HCT116 (cell line): ENCODE results near the gene SERPINI1. TPM values are rescaled to one million over a fixed set of nuclear protein-coding genes. Genes with fewer than 3 reads are reported as not detected.

ENCODE experiments used
- ATAC-seq: fragments of 200-7000 bp; cut with Tn5 transposase; 2 replicates; pipeline ENCODE4 v1.9.1; 2020; ENCODE audit warnings: mild to moderate bottlenecking, moderate library complexity
- BruUV-seq: library from RNA; stranded (reverse); fragments of 400-500 nt; replicated peaks from 2 replicates; lab custom pipeline; 2021; lab: Mats Ljungman, UMichigan
- CTCF ChIA-PET: fragments of 300-600 bp; sonication (Branson Sonifier 250); formaldehyde crosslinking; loops from one replicate; lab custom pipeline; 2021; ENCODE audit warnings: antibody characterized with exemption; lab: Charles Lee
- POLR2A ChIA-PET: fragments of 300-600, 350-600 bp; sonication (Branson Sonifier 250); formaldehyde crosslinking; loops from one replicate; lab custom pipeline; 2021; ENCODE audit warnings: antibody characterized with exemption; lab: Charles Lee
- RAD21 ChIA-PET, 2 experiments: fragments of 300-600 bp; sonication (Branson Sonifier 250); formaldehyde crosslinking; loops; one replicate each; lab custom pipeline; 2023; ENCODE audit warnings: low total read pairs in 2 of 2; ENCODE audit not compliant: uncharacterized antibody in 2 of 2, unreplicated experiment in 2 of 2, low non-redundant PET in 1 of 2; lab: Charles Lee
- DNase-seq: peaks from one replicate; pipeline ENCODE4 v3.0.0-alpha.2; 2010; ENCODE audit warnings: low read depth, low spot score
- H2AFZ ChIP-seq: fragments of 200-600 bp; shearing (Covaris generic), sonication (generic); 2 replicates; pipeline ENCODE4 v1.6.1; 2017; ENCODE audit warnings: low read depth, mixed run types, mixed read lengths, antibody characterized with exemption, low read length; ENCODE audit not compliant: poor library complexity, severe bottlenecking
- H3K27ac ChIP-seq: 2 replicates; pipeline ENCODE4 v1.5.1; 2012; ENCODE audit warnings: low read depth, low read length
- H3K27me3 ChIP-seq: fragments of 200-600 bp; sonication (generic); 2 replicates; pipeline ENCODE4 v1.6.1; 2016; ENCODE audit warnings: mixed run types, low read length, mixed read lengths; ENCODE audit not compliant: insufficient read depth
- H3K36me3 ChIP-seq, 2 experiments: fragments of 200-500 bp in 1 of 2; fragments of 200-600 bp in 1 of 2; sonication (Bioruptor generic) in 1 of 2; sonication (generic) in 1 of 2; 2 replicates each; pipeline versions ENCODE4 v1.5.1 to v1.6.1; 2014 to 2016; ENCODE audit warnings: low read length in 2 of 2, inconsistent platforms in 1 of 2, mixed read lengths in 1 of 2, mixed run types in 1 of 2; ENCODE audit not compliant: insufficient read depth in 2 of 2, control insufficient read depth in 1 of 2
- H3K4me1 ChIP-seq, 2 experiments: fragments of 200-600 bp in 1 of 2; sonication (generic) in 1 of 2; 2 replicates each; pipeline versions ENCODE4 v1.5.1 to v1.6.1; 2012 to 2017; ENCODE audit warnings: low read length in 2 of 2, inconsistent platforms in 1 of 2, mild to moderate bottlenecking in 1 of 2, mixed read lengths in 1 of 2, mixed run types in 1 of 2, moderate library complexity in 1 of 2; ENCODE audit not compliant: insufficient read depth in 2 of 2, control insufficient read depth in 1 of 2
- H3K4me2 ChIP-seq: fragments of 200-600 bp; sonication (generic); 2 replicates; pipeline ENCODE4 v1.6.1; 2017; ENCODE audit warnings: mixed run types, low read length, mixed read lengths
- H3K4me3 ChIP-seq, 2 experiments: fragments of 200-600 bp in 1 of 2; sonication (generic) in 1 of 2; replicated peaks in 1 of 2; 2 replicates each; pipeline ENCODE4 v1.5.1; 2011 to 2016; ENCODE audit warnings: low read length in 2 of 2, control low read depth in 1 of 2, low read depth in 1 of 2, mild to moderate bottlenecking in 1 of 2, mixed read lengths in 1 of 2, mixed run types in 1 of 2
- H3K79me2 ChIP-seq: fragments of 200-600 bp; sonication (generic); 2 replicates; pipeline ENCODE4 v1.6.1; 2017; ENCODE audit warnings: mild to moderate bottlenecking, mixed run types, low read length, moderate library complexity, mixed read lengths; ENCODE audit not compliant: insufficient read depth
- H3K9ac ChIP-seq: fragments of 200-600 bp; sonication (generic); 2 replicates; pipeline ENCODE4 v1.6.1; 2016; ENCODE audit warnings: low read length, mixed read lengths
- H3K9me2 ChIP-seq: fragments of 200-600 bp; sonication (generic), shearing (Covaris generic); 2 replicates; pipeline ENCODE4 v1.6.1; 2017; ENCODE audit warnings: mixed run types, mild to moderate bottlenecking, moderate library complexity; ENCODE audit not compliant: insufficient read depth
- H3K9me3 ChIP-seq, 2 experiments: fragments of 200-500 bp in 1 of 2; fragments of 200-600 bp in 1 of 2; sonication (Bioruptor generic) in 1 of 2; sonication (generic) in 1 of 2; 2 replicates each; pipeline ENCODE4 v1.6.1; 2014 to 2017; ENCODE audit warnings: low read length in 2 of 2, mixed read lengths in 2 of 2, inconsistent platforms in 1 of 2, low read depth in 1 of 2, mild to moderate bottlenecking in 1 of 2, mixed run types in 1 of 2, moderate library complexity in 1 of 2; ENCODE audit not compliant: control insufficient read depth in 1 of 2, insufficient read depth in 1 of 2
- H4K20me1 ChIP-seq: fragments of 200-600 bp; sonication (generic), shearing (Covaris generic); 2 replicates; pipeline ENCODE4 v1.6.1; 2017; ENCODE audit warnings: mixed run types, mild to moderate bottlenecking, moderate library complexity; ENCODE audit not compliant: insufficient read depth
- ELF1 ChIP-seq: IDR thresholded peaks from 2 replicates; pipeline ENCODE4 v1.6.1; 2012; ENCODE audit warnings: low read depth, borderline replicate concordance
- EZH2 ChIP-seq: fragments of 200-600 bp; sonication (generic); IDR thresholded peaks from 2 replicates; pipeline ENCODE4 v1.6.1; 2017; ENCODE audit warnings: antibody characterized with exemption, mixed run types
- EZH2phosphoT487 ChIP-seq: fragments of 200-600 bp; IDR thresholded peaks from 2 replicates; pipeline ENCODE4 v1.6.1; 2018; ENCODE audit warnings: antibody characterized with exemption, borderline replicate concordance
- POLR2A ChIP-seq: IDR thresholded peaks from 2 replicates; pipeline ENCODE4 v1.7.0; 2011; ENCODE audit warnings: borderline replicate concordance; ENCODE audit not compliant: insufficient read depth, insufficient read length; ENCODE audit errors: extremely low read depth
- RAD21 ChIP-seq: IDR thresholded peaks from 2 replicates; pipeline ENCODE4 v1.6.1; 2012; ENCODE audit warnings: low read depth, mild to moderate bottlenecking
- SIN3A ChIP-seq: IDR thresholded peaks from 2 replicates; pipeline ENCODE4 v1.6.1; 2012; ENCODE audit warnings: low read depth
- SP1 ChIP-seq: IDR thresholded peaks from 2 replicates; pipeline ENCODE4 v1.6.1; 2012; ENCODE audit warnings: low read depth
- SRF ChIP-seq: IDR thresholded peaks from 2 replicates; pipeline ENCODE4 v1.6.1; 2012; ENCODE audit warnings: low read depth
- TCF7L2 ChIP-seq: IDR thresholded peaks from 2 replicates; pipeline ENCODE4 v1.7.0; 2011; ENCODE audit warnings: borderline replicate concordance, inconsistent platforms; ENCODE audit not compliant: insufficient read depth, insufficient read length; ENCODE audit errors: extremely low read depth
- YY1 ChIP-seq: IDR thresholded peaks from 2 replicates; pipeline ENCODE4 v1.6.1; 2011; ENCODE audit warnings: low read length, low read depth, moderate library complexity, mild to moderate bottlenecking; ENCODE audit not compliant: insufficient replicate concordance; ENCODE audit errors: extremely low read depth
- ZFX ChIP-seq: fragments of 450-650 bp; IDR thresholded peaks from 2 replicates; pipeline ENCODE4 v1.6.1; 2017
- ZNF274 ChIP-seq: fragments of 200-500 bp; sonication (Bioruptor generic); IDR thresholded peaks from 2 replicates; pipeline ENCODE4 v1.6.1; 2014; ENCODE audit warnings: mild to moderate bottlenecking, low read depth, low read length, inconsistent platforms
- intact Hi-C: fragments of 100-400 bp; cut with micrococcal nuclease; formaldehyde crosslinking; loops from 2 replicates; pipeline ENCODE4 v1.10.0; 2022
- total RNA-seq: library from RNA; stranded (reverse); gene quantifications from one replicate; pipeline ENCODE4 v1.2.1, GENCODE V29; 2021; ENCODE audit not compliant: unreplicated experiment
- TF ChIP-seq, protein P1 (sequence below): IDR thresholded peaks from 2 replicates; pipeline ENCODE4 v1.6.1; 2011; ENCODE audit warnings: mild to moderate bottlenecking, low read length, moderate library complexity; ENCODE audit not compliant: insufficient replicate concordance; ENCODE audit errors: extremely low read depth
- TF ChIP-seq, protein P2 (sequence below): IDR thresholded peaks from 2 replicates; pipeline ENCODE4 v1.6.1; 2012
- TF ChIP-seq, protein P3 (sequence below), 3 experiments: fragments of 200-600 bp in 1 of 3; sonication (generic) in 1 of 3; IDR thresholded peaks in 2 of 3; conservative IDR thresholded peaks in 1 of 3; 2 replicates each; pipeline ENCODE4 v1.5.1; 2012 to 2017; ENCODE audit warnings: low read depth in 2 of 3, low read length in 2 of 3, antibody characterized with exemption in 1 of 3, borderline replicate concordance in 1 of 3, control low read depth in 1 of 3, mild to moderate bottlenecking in 1 of 3, mixed read lengths in 1 of 3, mixed run types in 1 of 3, moderate library complexity in 1 of 3; ENCODE audit not compliant: insufficient read depth in 1 of 3
- TF ChIP-seq, protein P4 (sequence below): IDR thresholded peaks from 2 replicates; pipeline ENCODE4 v1.6.1; 2012; ENCODE audit warnings: low read depth
- TF ChIP-seq, protein P5 (sequence below): IDR thresholded peaks from 2 replicates; pipeline ENCODE4 v1.6.1; 2012

The SERPINI1 gene
- total RNA-seq, 1 experiment from 2014 or later = 6.5 TPM

DNA sequence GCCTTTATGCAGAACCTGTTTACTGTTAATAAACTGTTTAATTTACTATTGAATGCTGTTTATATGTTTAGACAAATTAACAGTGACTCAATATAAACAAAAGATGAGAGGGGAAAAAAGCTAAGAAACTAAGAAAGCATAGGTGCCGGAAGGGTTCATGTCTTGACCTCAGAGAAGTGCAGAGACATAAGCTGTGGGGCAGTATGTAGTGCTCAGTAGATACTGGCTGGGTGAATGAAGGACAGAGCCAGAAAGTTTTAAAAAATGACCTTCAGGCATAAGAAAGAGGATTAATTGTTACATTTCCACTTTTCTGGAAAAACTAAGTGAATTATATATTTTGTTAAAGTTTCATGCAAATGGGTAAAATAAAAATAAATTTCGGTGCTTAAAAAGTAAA, 14.2 kb downstream of the SERPINI1 start (continued):
- TF ChIP-seq, protein P1, sequence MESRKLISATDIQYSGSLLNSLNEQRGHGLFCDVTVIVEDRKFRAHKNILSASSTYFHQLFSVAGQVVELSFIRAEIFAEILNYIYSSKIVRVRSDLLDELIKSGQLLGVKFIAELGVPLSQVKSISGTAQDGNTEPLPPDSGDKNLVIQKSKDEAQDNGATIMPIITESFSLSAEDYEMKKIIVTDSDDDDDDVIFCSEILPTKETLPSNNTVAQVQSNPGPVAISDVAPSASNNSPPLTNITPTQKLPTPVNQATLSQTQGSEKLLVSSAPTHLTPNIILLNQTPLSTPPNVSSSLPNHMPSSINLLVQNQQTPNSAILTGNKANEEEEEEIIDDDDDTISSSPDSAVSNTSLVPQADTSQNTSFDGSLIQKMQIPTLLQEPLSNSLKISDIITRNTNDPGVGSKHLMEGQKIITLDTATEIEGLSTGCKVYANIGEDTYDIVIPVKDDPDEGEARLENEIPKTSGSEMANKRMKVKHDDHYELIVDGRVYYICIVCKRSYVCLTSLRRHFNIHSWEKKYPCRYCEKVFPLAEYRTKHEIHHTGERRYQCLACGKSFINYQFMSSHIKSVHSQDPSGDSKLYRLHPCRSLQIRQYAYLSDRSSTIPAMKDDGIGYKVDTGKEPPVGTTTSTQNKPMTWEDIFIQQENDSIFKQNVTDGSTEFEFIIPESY = no peak

DNA sequence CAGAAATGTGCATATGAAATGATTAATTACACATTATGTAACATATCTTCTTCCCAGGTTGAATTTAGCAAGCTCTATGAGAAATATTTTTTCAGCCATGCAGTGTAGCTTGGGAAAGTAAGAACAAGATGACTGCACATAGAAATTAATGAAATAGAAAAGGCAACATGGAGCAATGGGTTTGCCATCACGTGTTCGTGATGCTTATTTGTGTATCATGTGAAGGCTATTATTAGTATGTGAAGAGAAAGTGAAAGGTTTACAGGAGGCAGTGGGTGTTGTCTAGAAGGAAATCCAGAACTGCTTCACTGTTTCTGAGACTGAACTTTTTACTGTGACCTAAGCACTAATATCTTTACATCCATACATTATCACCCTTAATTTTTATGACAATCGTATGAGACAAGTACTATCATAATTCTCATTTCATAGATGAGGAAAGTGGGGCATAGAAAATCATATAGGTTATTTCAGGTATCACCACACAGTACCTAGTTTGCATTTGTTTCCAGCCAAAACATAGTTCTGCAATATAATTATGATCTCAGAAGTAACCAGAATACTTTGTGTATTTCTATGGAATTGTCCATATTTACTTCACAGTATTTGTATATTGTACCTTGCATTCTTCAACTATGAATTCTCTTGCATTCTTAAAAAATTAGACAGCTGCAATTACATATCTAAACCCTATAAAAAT, 14.9 kb downstream of the SERPINI1 start:
- Histone ChIP-seq H3K36me3 (no peaks in the 10 kb centered on the region; a peak in 1 of 4 replicates), H3K27me3 (no peaks in the 10 kb centered on the region), H3K4me1 (no peaks in the 10 kb centered on the region), H2AFZ (no peak overlapping the region), H3K9ac (no peak overlapping the region), H3K9me3 (no peaks in the 10 kb centered on the region), H3K79me2 (no peaks in the 10 kb centered on the region), H3K9me2 (no peaks in the 10 kb centered on the region), H3K27ac (no peak overlapping the region), H3K4me2 (no peak overlapping the region), H4K20me1 (no peaks in the 10 kb centered on the region), H3K4me3 (no peak overlapping the region)
- ChIA-PET CTCF (no interaction called here), RAD21 (no interaction called here), POLR2A (no interaction called here)
- BruUV-seq = no TSS peak
- ATAC-seq (no peak), DNase-seq (no peak)
- intact Hi-C loops = no loop called here
- TF ChIP-seq POLR2A = no peak
- TF ChIP-seq EZH2 = no peak
- TF ChIP-seq TCF7L2 = no peak
- no peak for TF ChIP-seq EZH2phosphoT487
- TF ChIP-seq, protein P2, sequence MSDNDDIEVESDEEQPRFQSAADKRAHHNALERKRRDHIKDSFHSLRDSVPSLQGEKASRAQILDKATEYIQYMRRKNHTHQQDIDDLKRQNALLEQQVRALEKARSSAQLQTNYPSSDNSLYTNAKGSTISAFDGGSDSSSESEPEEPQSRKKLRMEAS = no peak
- no peak for TF ChIP-seq SRF
- no peak for TF ChIP-seq ZFX
- no peak for TF ChIP-seq SP1
- TF ChIP-seq SIN3A = no peak
- TF ChIP-seq ZNF274 = no peak
- TF ChIP-seq RAD21 = no peak
- TF ChIP-seq, protein P3, sequence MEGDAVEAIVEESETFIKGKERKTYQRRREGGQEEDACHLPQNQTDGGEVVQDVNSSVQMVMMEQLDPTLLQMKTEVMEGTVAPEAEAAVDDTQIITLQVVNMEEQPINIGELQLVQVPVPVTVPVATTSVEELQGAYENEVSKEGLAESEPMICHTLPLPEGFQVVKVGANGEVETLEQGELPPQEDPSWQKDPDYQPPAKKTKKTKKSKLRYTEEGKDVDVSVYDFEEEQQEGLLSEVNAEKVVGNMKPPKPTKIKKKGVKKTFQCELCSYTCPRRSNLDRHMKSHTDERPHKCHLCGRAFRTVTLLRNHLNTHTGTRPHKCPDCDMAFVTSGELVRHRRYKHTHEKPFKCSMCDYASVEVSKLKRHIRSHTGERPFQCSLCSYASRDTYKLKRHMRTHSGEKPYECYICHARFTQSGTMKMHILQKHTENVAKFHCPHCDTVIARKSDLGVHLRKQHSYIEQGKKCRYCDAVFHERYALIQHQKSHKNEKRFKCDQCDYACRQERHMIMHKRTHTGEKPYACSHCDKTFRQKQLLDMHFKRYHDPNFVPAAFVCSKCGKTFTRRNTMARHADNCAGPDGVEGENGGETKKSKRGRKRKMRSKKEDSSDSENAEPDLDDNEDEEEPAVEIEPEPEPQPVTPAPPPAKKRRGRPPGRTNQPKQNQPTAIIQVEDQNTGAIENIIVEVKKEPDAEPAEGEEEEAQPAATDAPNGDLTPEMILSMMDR (IDR thresholded peaks at IDR 0.05 in 2 of 3, conservative IDR thresholded peaks at IDR 0.05 in 1 of 3; ENCODE audit: borderline replicate concordance in 1 of 3, insufficient read depth in 1 of 3, low read depth in 2 of 3, low read length in 2 of 3) = no peak
- TF ChIP-seq ELF1 = no peak
- TF ChIP-seq, protein P4, sequence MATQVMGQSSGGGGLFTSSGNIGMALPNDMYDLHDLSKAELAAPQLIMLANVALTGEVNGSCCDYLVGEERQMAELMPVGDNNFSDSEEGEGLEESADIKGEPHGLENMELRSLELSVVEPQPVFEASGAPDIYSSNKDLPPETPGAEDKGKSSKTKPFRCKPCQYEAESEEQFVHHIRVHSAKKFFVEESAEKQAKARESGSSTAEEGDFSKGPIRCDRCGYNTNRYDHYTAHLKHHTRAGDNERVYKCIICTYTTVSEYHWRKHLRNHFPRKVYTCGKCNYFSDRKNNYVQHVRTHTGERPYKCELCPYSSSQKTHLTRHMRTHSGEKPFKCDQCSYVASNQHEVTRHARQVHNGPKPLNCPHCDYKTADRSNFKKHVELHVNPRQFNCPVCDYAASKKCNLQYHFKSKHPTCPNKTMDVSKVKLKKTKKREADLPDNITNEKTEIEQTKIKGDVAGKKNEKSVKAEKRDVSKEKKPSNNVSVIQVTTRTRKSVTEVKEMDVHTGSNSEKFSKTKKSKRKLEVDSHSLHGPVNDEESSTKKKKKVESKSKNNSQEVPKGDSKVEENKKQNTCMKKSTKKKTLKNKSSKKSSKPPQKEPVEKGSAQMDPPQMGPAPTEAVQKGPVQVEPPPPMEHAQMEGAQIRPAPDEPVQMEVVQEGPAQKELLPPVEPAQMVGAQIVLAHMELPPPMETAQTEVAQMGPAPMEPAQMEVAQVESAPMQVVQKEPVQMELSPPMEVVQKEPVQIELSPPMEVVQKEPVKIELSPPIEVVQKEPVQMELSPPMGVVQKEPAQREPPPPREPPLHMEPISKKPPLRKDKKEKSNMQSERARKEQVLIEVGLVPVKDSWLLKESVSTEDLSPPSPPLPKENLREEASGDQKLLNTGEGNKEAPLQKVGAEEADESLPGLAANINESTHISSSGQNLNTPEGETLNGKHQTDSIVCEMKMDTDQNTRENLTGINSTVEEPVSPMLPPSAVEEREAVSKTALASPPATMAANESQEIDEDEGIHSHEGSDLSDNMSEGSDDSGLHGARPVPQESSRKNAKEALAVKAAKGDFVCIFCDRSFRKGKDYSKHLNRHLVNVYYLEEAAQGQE = no peak
- TF ChIP-seq YY1 = no peak
- TF ChIP-seq, protein P5, sequence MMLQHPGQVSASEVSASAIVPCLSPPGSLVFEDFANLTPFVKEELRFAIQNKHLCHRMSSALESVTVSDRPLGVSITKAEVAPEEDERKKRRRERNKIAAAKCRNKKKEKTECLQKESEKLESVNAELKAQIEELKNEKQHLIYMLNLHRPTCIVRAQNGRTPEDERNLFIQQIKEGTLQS = no peak
